ENCODE data around the gene HINT2. TPM values are rescaled to one million over a fixed set of nuclear protein-coding genes. Genes with fewer than 3 reads are reported as not detected.

The HINT2 gene
- total and polyA plus RNA-seq, 3 experiments from 2014 or later: 65.1 to 71.7 (median 69.4) TPM

GRCh38 chr9:35791297-35791921 is 23.4 kb downstream of the HINT2 start, which contains the start of gene NPR2:
NPR2 (plus strand) TSS chr9:35791591; CDS start chr9:35792409, 818 bp downstream.
- Histone ChIP-seq H3K36me3 (ENCODE audit: insufficient read depth, low read length) (peaks cover 8% of the 10 kb centered on the region), H3K4me3 (ENCODE audit: low read length) (no peak within 1 kb of the TSS), H3K9me3 (ENCODE audit: low read length) (no peaks in the 10 kb centered on the region), H3K4me1 (ENCODE audit: insufficient read depth, low read length) (no peaks in the 10 kb centered on the region), H3K27ac (ENCODE audit: low read depth, low read length) (no peak within 1 kb of the TSS), H3K27me3 (ENCODE audit: insufficient read depth, low read length, poor library complexity, severe bottlenecking) (no peaks in the 10 kb centered on the region)
- Mint-ChIP-seq H3K4me1 (peaks cover 7 to 9% (median 8%) of the 10 kb centered on the region in 3 donors), H3K4me3 (no peak within 1 kb of the TSS), H3K36me3 (peaks cover 0 to 32% (median 6%) of the 10 kb centered on the region in 3 donors), H3K9me3 (no peaks in the 10 kb centered on the region), H3K27ac (peak within 1 kb of the TSS in 3 of 8 donors; percentile 29 to 63 (median 46)), H3K27me3 (no peaks in the 10 kb centered on the region)
- DNase-seq: no peak
- CTCF ChIA-PET: interaction anchor here (1.2 to 2.4 kb wide), 3 partner anchors 35 to 112 kb away, joined by 3 to 15 read pairs (median 3); no protein-coding TSS in a partner anchor
- POLR2A ChIA-PET: no interaction called here

GRCh38 chr9:35790385-35791296 is 24.2 kb downstream of the HINT2 start:
- DNase-seq: peak; percentile 31 to 70 (median 54)
- Histone ChIP-seq H3K27ac (ENCODE audit: low read depth, low read length) (no peak overlapping the region), H3K27me3 (ENCODE audit: insufficient read depth, low read length, poor library complexity, severe bottlenecking) (no peaks in the 10 kb centered on the region), H3K4me1 (ENCODE audit: insufficient read depth, low read length) (no peaks in the 10 kb centered on the region), H3K36me3 (ENCODE audit: insufficient read depth, low read length) (peaks cover 16% of the 10 kb centered on the region), H3K4me3 (ENCODE audit: low read length) (no peak overlapping the region), H3K9me3 (ENCODE audit: low read length) (no peaks in the 10 kb centered on the region)
- Mint-ChIP-seq H3K27me3 (no peaks in the 10 kb centered on the region), H3K27ac (peak overlapping the region in 3 of 8 donors; percentile 29 to 63 (median 46)), H3K4me3 (no peak overlapping the region), H3K36me3 (peaks cover 0 to 37% (median 7%) of the 10 kb centered on the region in 3 donors), H3K4me1 (peaks cover 7 to 9% (median 8%) of the 10 kb centered on the region in 3 donors), H3K9me3 (no peaks in the 10 kb centered on the region)
- ChIA-PET CTCF (interaction anchor here (0.6 to 4.0 kb wide), 35 partner anchors 8 to 187 kb away, joined by 3 to 50 read pairs (median 4); partner anchors contain the start of genes CCDC107, FAM221B, GBA2 and HINT2), POLR2A (interaction anchor here (0.7 kb wide), 1 partner anchor 113 kb away, joined by 5 read pairs; no protein-coding TSS in a partner anchor)

- POLR2A ChIA-PET: interaction anchor here (0.7 kb wide), 1 partner anchor 113 kb away, joined by 5 read pairs; no protein-coding TSS in a partner anchor
- Mint-ChIP-seq H3K9me3 (no peaks in the 10 kb centered on the region), H3K27me3 (no peaks in the 10 kb centered on the region), H3K27ac (peak overlapping the region in 1 of 8 donors; percentile 46), H3K4me3 (no peak overlapping the region), H3K4me1 (peaks cover 7 to 9% (median 8%) of the 10 kb centered on the region in 3 donors), H3K36me3 (peaks cover 0 to 38% (median 7%) of the 10 kb centered on the region in 3 donors)
- no peak for DNase-seq
- Histone ChIP-seq H3K27ac (ENCODE audit: low read depth, low read length) (no peak overlapping the region), H3K9me3 (ENCODE audit: low read length) (no peaks in the 10 kb centered on the region), H3K4me1 (ENCODE audit: insufficient read depth, low read length) (no peaks in the 10 kb centered on the region), H3K27me3 (ENCODE audit: insufficient read depth, low read length, poor library complexity, severe bottlenecking) (no peaks in the 10 kb centered on the region), H3K36me3 (ENCODE audit: insufficient read depth, low read length) (peaks cover 19% of the 10 kb centered on the region), H3K4me3 (ENCODE audit: low read length) (no peak overlapping the region)
- CTCF ChIA-PET: interaction anchor here (0.6 to 4.0 kb wide), 33 partner anchors 9 to 186 kb away, joined by 3 to 50 read pairs (median 4); partner anchors contain the start of genes CCDC107, FAM221B, GBA2 and HINT2
Observed at GRCh38 chr9:35790025-35790384, 24.8 kb downstream of the HINT2 start.

GRCh38 chr9:35789541-35789940 is 25.3 kb downstream of the HINT2 start:
- Histone ChIP-seq H3K9me3 (ENCODE audit: low read length) (no peaks in the 10 kb centered on the region), H3K4me3 (ENCODE audit: low read length) (no peak overlapping the region), H3K36me3 (ENCODE audit: insufficient read depth, low read length) (peaks cover 19% of the 10 kb centered on the region), H3K27me3 (ENCODE audit: insufficient read depth, low read length, poor library complexity, severe bottlenecking) (no peaks in the 10 kb centered on the region), H3K4me1 (ENCODE audit: insufficient read depth, low read length) (no peaks in the 10 kb centered on the region), H3K27ac (ENCODE audit: low read depth, low read length) (no peak overlapping the region)
- Mint-ChIP-seq H3K27ac (peak overlapping the region in 1 of 8 donors; percentile 73), H3K27me3 (no peaks in the 10 kb centered on the region), H3K4me1 (peaks cover 7 to 8% (median 7%) of the 10 kb centered on the region in 3 donors), H3K36me3 (peaks cover 0 to 41% (median 7%) of the 10 kb centered on the region in 3 donors), H3K9me3 (no peaks in the 10 kb centered on the region), H3K4me3 (no peak overlapping the region)
- ChIA-PET POLR2A (no interaction called here), CTCF (interaction anchor here (0.6 to 4.0 kb wide), 27 partner anchors 8 to 178 kb away, joined by 3 to 50 read pairs (median 5); partner anchors contain the start of genes CCDC107, GBA2, HINT2 and RGP1)
- no peak for DNase-seq

- Mint-ChIP-seq H3K27ac (peak overlapping the region in 1 of 8 donors; percentile 32), H3K27me3 (no peaks in the 10 kb centered on the region), H3K4me1 (peaks cover 0 to 3% (median 1%) of the 10 kb centered on the region in 3 donors), H3K4me3 (no peak overlapping the region), H3K36me3 (peaks cover 11 to 42% (median 17%) of the 10 kb centered on the region in 3 donors), H3K9me3 (peaks cover 0 to 2% (median 0%) of the 10 kb centered on the region in 5 donors)
- ChIA-PET POLR2A (no interaction called here), CTCF (no interaction called here)
- no peak for DNase-seq
- Histone ChIP-seq H3K36me3 (ENCODE audit: insufficient read depth, low read length) (peaks cover 12% of the 10 kb centered on the region), H3K4me3 (ENCODE audit: low read length) (no peak overlapping the region), H3K27ac (ENCODE audit: low read depth, low read length) (no peak overlapping the region), H3K9me3 (ENCODE audit: low read length) (no peaks in the 10 kb centered on the region), H3K27me3 (ENCODE audit: insufficient read depth, low read length, poor library complexity, severe bottlenecking) (no peaks in the 10 kb centered on the region), H3K4me1 (ENCODE audit: insufficient read depth, low read length) (no peaks in the 10 kb centered on the region)
Observed at GRCh38 chr9:35783418-35783817, 31.4 kb downstream of the HINT2 start.

GRCh38 chr9:35781066-35781465 is 33.8 kb downstream of the HINT2 start:
- Histone ChIP-seq H3K9me3 (ENCODE audit: low read length) (no peaks in the 10 kb centered on the region), H3K27ac (ENCODE audit: low read depth, low read length) (no peak overlapping the region), H3K4me3 (ENCODE audit: low read length) (no peak overlapping the region), H3K4me1 (ENCODE audit: insufficient read depth, low read length) (no peaks in the 10 kb centered on the region), H3K36me3 (ENCODE audit: insufficient read depth, low read length) (peaks cover 7% of the 10 kb centered on the region), H3K27me3 (ENCODE audit: insufficient read depth, low read length, poor library complexity, severe bottlenecking) (no peaks in the 10 kb centered on the region)
- ChIA-PET CTCF (interaction anchor here (2.6 kb wide), 1 partner anchor 9 kb away, joined by 14 read pairs; no protein-coding TSS in a partner anchor), POLR2A (no interaction called here)
- H3K27me3 Mint-ChIP-seq: no peaks in the 10 kb centered on the region
- peaks cover 11 to 35% (median 14%) of the 10 kb centered on the region in 3 donors for H3K36me3 Mint-ChIP-seq
- H3K4me3 Mint-ChIP-seq: no peak overlapping the region
- peak overlapping the region in 2 of 8 donors; percentile 54 to 58 for H3K27ac Mint-ChIP-seq
- peaks cover 0 to 7% (median 2%) of the 10 kb centered on the region in 3 donors for H3K4me1 Mint-ChIP-seq
- peaks cover 0 to 2% (median 0%) of the 10 kb centered on the region in 5 donors for H3K9me3 Mint-ChIP-seq
- DNase-seq: no peak

- H3K27me3 ChIP-seq (ENCODE audit: insufficient read depth, low read length, poor library complexity, severe bottlenecking): no peaks in the 10 kb centered on the region
- H3K4me1 ChIP-seq (ENCODE audit: insufficient read depth, low read length): no peaks in the 10 kb centered on the region
- Mint-ChIP-seq H3K36me3 (peaks cover 4 to 21% (median 11%) of the 10 kb centered on the region in 3 donors), H3K27ac (peak overlapping the region in 1 of 8 donors; percentile 14), H3K27me3 (no peaks in the 10 kb centered on the region), H3K4me1 (peaks cover 0 to 7% (median 2%) of the 10 kb centered on the region in 3 donors), H3K9me3 (peaks cover 0 to 2% (median 0%) of the 10 kb centered on the region in 5 donors), H3K4me3 (no peak overlapping the region)
- ChIA-PET CTCF (interaction anchor here (0.7 to 0.8 kb wide), 2 partner anchors 10 to 12 kb away, joined by 3 read pairs; no protein-coding TSS in a partner anchor), POLR2A (no interaction called here)
- H3K27ac ChIP-seq (ENCODE audit: low read depth, low read length): no peak overlapping the region
- no peak overlapping the region for H3K4me3 ChIP-seq (ENCODE audit: low read length)
- H3K36me3 ChIP-seq (ENCODE audit: insufficient read depth, low read length): no peaks in the 10 kb centered on the region
- H3K9me3 ChIP-seq (ENCODE audit: low read length): no peaks in the 10 kb centered on the region
- no peak for DNase-seq
Observed at GRCh38 chr9:35778496-35778895, 36.3 kb downstream of the HINT2 start.
